Measurements from ENCODE around the gene TOR1AIP2. TPM values are rescaled to one million over a fixed set of nuclear protein-coding genes. Genes with fewer than 3 reads are reported as not detected.
A peak's percentile ranks its signal among the peaks of the same experiment; 100 is the strongest.

Gene TOR1AIP2
- total and polyA plus RNA-seq, 2 of the 13 experiments (the other 11 are each of a cell fraction or from before 2014, with no cell fraction given) = 35.2 to 65.8 TPM

DNA sequence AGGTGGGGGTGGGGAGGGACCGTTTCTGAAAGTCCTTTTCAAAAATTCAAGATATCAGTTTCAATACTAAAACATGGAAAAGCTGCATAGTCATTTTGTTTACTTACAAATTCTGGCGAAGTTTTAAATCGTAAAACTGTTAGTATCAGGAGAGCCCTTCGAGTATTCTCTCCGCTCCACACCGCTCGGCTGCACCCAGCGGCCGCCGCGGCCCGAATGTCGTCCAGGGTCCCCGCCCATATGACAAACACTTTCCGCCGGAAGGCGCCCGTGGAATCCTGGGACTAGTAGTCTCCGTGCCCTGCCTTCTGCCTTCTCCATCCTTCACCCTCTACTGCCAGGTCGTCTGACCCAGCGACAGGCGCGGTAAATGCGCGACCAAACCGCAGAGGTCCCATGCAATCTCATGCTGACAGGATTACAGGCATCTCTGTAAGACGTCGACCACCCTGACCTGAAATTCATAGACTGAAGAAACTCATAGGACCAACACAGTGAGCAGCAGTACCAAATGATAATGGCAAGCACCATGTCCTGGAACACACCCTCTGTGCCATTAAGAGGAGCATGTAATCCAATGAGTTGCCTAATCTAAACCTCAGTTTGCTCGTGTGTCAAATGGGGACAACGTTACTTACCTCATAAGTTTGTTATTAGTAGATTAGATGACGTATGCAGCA, at the start of gene TOR1AIP2 (continued):
- TF ChIP-seq MEIS1 (CRISPR knock-in tag; IDR thresholded peaks at IDR 0.05; ENCODE audit: borderline replicate concordance) = peak; percentile 50; the same call in 1 of the 2 replicates
- no peak for TF ChIP-seq CTCF (CRISPR knock-in tag; IDR thresholded peaks at IDR 0.05)
- no peak for TF ChIP-seq ZNF674 (CRISPR knock-in tag; IDR thresholded peaks at IDR 0.05; ENCODE audit: low read depth)
- TF ChIP-seq, protein P1, sequence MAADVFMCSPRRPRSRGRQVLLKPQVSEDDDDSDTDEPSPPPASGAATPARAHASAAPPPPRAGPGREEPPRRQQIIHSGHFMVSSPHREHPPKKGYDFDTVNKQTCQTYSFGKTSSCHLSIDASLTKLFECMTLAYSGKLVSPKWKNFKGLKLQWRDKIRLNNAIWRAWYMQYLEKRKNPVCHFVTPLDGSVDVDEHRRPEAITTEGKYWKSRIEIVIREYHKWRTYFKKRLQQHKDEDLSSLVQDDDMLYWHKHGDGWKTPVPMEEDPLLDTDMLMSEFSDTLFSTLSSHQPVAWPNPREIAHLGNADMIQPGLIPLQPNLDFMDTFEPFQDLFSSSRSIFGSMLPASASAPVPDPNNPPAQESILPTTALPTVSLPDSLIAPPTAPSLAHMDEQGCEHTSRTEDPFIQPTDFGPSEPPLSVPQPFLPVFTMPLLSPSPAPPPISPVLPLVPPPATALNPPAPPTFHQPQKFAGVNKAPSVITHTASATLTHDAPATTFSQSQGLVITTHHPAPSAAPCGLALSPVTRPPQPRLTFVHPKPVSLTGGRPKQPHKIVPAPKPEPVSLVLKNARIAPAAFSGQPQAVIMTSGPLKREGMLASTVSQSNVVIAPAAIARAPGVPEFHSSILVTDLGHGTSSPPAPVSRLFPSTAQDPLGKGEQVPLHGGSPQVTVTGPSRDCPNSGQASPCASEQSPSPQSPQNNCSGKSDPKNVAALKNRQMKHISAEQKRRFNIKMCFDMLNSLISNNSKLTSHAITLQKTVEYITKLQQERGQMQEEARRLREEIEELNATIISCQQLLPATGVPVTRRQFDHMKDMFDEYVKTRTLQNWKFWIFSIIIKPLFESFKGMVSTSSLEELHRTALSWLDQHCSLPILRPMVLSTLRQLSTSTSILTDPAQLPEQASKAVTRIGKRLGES (CRISPR knock-in tag; IDR thresholded peaks at IDR 0.05; ENCODE audit: borderline replicate concordance) = no peak
- TF ChIP-seq SMYD3 (CRISPR knock-in tag; IDR thresholded peaks at IDR 0.05) = no peak
- TF ChIP-seq SMARCC2 (IDR thresholded peaks at IDR 0.05) = no peak
- TF ChIP-seq ZFP82 (CRISPR knock-in tag; IDR thresholded peaks at IDR 0.05; ENCODE audit: borderline replicate concordance) = no peak
- no peak for TF ChIP-seq TBX2 (CRISPR knock-in tag; IDR thresholded peaks at IDR 0.05; ENCODE audit: borderline replicate concordance)
- no peak for TF ChIP-seq KLF9 (CRISPR knock-in tag; IDR thresholded peaks at IDR 0.05; ENCODE audit: low read depth)
- no peak for TF ChIP-seq ZNF326 (CRISPR knock-in tag; IDR thresholded peaks at IDR 0.05; ENCODE audit: borderline replicate concordance)
- peak; percentile 51; the same call in 1 of the 2 replicates for TF ChIP-seq FOSL2 (CRISPR knock-in tag; IDR thresholded peaks at IDR 0.05)
- TF ChIP-seq ZNF333 (CRISPR knock-in tag; IDR thresholded peaks at IDR 0.05; ENCODE audit: borderline replicate concordance) = no peak
- TF ChIP-seq ZNF430 (CRISPR knock-in tag; IDR thresholded peaks at IDR 0.05) = no peak
- no peak for TF ChIP-seq ZNF234 (CRISPR knock-in tag; conservative IDR thresholded peaks at IDR 0.05)
- no peak for TF ChIP-seq ZNF770 (CRISPR knock-in tag; IDR thresholded peaks at IDR 0.05)
- TF ChIP-seq ZSCAN29 (CRISPR knock-in tag; conservative IDR thresholded peaks at IDR 0.05) = no peak
- TF ChIP-seq GPN1 (CRISPR knock-in tag; IDR thresholded peaks at IDR 0.05; ENCODE audit: borderline replicate concordance) = no peak
- no peak for TF ChIP-seq ZNF274 (CRISPR knock-in tag; IDR thresholded peaks at IDR 0.05)
- TF ChIP-seq HMGA1 (CRISPR knock-in tag; conservative IDR thresholded peaks at IDR 0.05) = no peak
- TF ChIP-seq RFXAP (CRISPR knock-in tag; IDR thresholded peaks at IDR 0.05; ENCODE audit: borderline replicate concordance) = no peak
- no peak for TF ChIP-seq RFX1 (IDR thresholded peaks at IDR 0.05)
- TF ChIP-seq MTF2 (CRISPR knock-in tag; IDR thresholded peaks at IDR 0.05; ENCODE audit: borderline replicate concordance) = no peak
- no peak for TF ChIP-seq NFIB (CRISPR knock-in tag; IDR thresholded peaks at IDR 0.05; ENCODE audit: borderline replicate concordance)
- no peak for TF ChIP-seq MXD4 (CRISPR knock-in tag; IDR thresholded peaks at IDR 0.05)
- 0 out of 2 replicates have a peak, but pooled peaks have one; percentile 45 for TF ChIP-seq HNRNPL (IDR thresholded peaks at IDR 0.05; ENCODE audit: low read depth, low read length)
- TF ChIP-seq SNRNP70 (IDR thresholded peaks at IDR 0.05; ENCODE audit: low read depth, low read length) = no peak

Data from HepG2 (cell line).